IPS DF 4.7 (cell line): ENCODE data around the gene FSD1.
"Not testable (repeated sequence)": the region's sequence is repeated elsewhere in the genome, so short reads cannot be mapped to it uniquely, and the experiment has no call there.

ENCODE experiments used
- DNase-seq: peaks from one replicate; pipeline ENCODE4 v3.0.0-alpha.2; 2013; ENCODE audit warnings: low spot score; ENCODE audit errors: extremely low read depth

Gene FSD1

DNA sequence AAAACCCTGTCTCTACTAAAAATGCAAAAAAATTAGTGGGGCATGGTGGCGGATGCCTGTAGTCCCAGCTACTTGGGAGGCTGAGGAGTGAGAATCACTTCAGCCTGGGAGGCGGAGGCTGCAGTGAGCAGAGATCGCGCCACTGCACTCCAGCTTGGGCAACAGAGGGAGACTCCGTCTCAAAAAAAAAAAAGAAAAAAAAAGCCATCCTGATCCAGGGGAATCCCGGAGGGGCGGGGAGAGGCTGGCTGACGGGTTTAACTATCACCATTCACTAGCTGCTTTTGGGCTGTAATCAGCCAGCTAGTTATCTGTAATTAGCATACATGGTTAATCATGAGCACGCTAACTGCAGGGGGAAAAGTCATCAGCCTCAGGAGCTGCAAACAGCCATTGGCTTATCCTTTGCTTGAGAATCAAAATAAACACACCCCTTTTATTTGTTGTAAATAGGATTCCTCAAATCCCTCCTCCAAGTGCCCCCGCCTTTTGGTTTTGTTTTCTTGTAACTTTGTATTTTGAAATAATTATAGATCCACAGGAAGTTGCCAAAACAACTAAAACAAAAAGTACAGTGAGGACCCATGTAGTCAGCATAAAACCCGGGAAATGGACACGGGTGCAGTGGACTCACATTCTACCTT, 9.6 kb downstream of the FSD1 start:
- DNase-seq = no peak

DNA sequence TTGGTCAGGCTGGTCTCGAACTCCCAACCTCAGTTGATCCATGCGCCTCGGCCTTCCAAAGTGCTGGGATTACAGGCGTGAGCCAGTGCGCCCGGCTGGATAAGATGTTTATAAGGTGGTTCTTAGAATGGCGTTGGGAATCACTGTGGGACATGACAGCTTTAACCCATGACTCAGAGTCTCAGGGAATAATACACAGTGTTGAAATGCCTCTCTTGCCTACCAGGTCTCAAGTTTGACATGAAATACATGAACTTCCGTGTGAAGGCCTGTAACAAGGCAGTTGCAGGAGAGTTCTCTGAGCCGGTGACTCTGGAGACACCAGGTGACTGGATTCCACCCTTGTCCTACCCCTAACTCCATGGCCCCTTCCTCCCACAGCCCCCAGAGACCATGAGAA, 12.6 kb downstream of the FSD1 start:
- DNase-seq = no peak

DNA sequence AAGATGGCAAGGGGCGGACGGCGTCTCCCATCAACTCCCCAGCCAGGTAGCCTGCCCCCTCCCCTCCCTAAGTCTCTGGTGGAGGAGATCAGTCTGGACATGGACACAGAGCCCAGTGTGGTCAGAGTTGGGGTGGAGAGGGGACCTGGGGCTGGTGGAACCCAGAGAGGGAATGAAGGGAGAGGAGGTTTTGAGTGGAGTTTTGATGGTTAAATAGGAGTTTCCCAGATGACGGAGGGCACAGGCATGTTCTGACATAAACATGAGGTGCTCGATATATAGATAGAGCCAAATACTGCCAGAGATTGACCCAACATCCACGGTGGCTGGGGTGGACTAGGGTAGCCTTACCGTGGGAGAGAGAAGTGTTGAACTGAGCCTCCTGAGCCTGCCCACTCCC, 14.1 kb downstream of the FSD1 start:
- DNase-seq = no peak

DNA sequence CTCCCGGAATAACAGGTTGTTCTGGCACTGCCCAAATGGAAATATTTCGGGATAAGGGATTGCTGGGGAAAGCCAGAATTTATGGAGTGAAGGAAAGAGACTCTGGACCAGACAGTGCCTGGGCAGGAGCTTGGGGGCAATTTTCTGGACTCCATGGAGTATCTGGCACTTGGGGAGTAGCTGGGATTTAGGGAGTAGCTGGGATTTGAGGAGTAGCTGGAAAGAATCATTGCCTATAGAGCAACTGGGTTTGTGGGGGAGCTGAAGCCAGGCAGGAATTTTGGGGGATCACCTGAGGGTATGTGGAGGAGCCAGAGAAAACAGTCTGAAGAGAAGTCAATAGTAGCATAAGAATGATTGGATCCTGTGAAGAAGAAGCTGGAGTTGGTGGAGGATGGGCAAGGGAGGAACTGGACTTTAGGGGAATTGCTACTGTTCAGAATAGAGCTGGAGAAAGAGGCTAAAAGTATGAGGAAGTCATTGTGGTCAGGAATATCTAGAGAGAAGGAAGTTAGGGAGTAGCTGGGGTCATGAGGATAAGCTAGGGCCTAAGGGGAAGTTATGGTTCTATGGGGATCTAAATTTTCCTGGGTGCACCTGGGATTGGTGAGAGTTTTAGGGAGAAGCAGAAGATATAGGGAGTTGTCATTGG, 14.8 kb downstream of the FSD1 start:
- DNase-seq = no peak

DNA sequence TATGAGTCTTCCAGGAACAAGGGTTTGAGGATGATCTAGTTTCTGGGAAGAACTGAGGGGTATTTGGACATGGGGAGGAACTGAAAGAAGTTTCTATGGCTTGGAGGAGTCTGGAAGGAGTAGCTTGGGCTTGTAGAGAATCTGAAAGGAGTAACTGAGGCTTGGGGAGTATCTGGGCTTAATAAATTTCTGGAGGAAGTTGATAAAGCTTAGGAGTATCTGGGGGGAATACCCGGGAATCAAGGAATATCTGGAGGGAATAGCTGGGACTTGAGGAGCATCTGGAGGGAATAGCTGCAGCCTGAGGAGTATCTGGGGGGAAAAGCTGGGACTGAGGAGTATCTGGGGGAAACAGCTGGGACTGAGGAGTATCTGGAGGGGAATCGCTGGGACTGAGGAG, 16.0 kb downstream of the FSD1 start:
- DNase-seq = no peak

DNA sequence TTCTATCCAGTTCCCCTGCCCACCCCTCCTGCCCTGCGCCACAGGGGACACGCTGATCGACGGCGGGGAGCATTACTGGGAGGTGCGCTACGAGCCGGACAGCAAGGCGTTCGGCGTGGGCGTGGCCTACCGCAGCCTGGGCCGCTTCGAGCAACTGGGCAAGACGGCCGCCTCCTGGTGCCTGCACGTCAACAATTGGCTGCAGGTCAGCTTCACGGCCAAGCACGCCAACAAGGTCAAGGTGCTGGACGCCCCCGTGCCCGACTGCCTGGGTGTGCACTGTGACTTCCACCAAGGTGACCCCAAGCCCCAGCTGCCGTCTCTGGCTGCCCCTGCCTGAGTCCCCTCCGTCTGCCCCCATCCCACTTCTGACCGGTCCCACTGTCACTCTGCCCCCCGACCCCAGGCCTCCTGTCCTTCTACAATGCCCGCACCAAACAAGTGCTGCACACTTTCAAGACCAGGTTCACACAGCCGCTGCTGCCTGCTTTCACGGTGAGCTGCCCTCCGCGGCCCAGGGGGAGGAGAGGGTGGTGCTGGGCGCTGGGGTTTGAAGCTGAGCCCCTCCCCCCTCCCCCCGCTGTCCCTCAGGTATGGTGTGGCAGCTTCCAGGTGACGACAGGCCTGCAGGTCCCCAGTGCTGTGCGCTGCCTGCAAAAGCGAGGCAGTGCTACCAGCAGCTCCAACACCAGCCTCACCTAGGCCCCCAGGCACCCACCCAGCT, 18.7 kb downstream of the FSD1 start:
- DNase-seq = no peak

DNA sequence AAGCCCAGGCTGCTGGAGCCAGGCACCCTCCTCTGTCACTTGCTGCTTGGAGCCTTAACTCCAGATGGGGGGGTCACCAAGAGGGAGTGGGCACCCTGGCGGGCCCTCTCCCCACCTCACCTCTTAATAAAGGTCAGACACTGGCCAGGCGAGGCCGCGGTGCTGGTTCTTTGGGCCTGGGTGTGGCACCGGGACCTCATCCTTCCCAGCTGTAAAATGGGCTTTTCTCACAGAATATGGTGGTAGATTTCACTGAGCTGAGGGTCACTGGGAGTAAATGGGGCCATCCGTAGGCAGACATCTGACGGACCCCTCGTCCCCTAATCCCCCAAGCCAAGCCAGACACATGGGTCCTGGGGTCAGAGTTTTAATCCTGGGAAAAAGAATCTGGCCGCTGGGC, 19.3 kb downstream of the FSD1 start:
- no peak for DNase-seq

DNA sequence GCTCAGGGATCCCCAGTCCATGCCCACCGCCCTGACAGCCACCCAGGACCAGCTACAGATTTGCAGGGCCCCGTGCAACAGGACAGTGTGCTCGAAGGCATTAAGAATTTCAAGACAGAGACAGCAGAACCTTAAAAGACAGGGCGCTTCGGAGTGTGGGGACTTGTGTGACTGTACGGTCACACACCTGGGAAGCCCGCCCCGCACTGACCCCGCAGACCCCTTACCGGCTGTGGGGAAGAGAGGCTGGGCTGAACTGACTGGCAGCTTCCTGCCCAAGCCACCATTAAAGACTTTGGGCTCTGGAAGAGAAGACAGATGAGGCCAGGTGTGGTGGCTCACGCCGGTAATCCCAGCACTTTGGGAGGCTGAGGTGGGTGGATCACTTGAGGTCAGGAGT, 19.8 kb downstream of the FSD1 start:
- DNase-seq = no peak

DNA sequence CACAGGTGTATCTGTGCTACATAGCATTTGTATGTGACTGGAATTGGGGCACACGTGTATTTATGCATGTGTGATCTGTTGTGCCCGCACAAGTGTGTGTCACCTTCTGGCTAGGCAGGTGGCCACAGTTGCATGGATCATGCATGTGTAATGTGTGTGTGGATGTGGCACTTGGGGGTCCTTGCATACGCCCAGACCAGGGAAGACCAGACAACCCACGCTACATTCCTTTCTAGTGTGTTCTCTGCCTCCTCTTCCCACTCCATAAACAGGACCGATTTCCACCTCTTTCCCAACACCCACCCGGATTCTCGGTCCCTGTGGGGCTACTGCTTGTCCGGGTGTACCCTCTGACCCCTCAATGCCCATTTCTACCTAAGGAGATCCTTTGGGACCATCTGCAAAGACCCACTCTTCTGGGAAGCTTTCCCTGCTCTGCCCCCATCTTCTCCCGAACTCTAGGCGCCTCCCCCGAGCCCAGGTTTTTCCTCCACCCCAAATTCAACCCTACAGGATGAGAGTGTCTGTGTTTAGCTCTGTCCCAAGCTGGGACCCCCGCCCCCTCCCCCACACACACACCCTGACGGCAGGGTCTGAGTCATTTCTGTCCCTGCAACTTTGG, 21.9 kb downstream of the FSD1 start:
- no peak for DNase-seq

DNA sequence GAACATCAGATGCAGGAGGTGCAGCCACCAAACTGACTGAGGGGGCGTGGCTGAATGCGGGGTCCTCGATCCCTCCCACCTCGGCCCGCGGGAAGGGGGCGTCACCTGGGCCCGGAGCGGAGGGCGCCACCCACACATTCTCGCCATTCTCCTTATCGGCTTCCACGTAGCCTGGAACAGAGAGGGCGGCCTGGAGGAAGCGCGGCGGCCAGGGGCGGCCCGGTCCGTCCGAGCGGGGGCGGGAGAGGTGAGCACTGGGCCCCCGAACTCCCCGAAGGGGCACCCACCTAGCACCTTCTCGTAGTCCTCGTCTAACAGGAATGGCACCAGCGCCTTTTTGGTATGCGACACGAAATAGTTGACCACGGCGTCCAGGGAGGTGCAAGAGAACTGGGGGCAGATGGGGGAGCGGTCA, 22.4 kb downstream of the FSD1 start:
- no peak for DNase-seq

DNA sequence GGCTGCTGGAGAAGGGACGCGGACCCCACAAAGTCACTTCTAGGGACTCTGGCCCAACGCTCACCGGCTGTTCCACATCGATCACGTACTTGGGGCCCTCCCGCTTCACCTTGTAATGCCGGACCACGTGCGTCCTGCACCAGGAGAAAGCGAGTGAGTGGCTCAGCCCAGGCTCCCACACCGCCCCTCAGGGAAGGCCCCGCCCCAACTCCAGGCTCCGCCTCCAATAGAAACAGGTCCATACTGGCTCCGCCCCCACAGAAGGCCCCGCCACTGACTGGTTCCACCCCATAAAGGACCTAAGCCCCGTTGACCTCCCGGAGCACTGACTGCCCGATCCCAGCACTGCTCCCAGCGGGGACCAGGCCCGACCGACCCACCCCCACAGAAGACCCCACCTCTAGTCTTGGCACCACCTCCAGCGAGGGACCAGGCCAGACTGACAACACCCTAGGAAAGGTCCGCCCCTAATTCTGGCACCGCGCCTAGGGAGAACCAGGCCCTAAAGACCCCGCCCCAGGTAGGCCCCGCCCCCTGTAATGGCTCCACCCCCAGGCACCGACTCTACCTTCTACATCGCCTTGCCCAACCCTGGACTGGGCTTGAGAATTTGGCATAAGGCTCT, 23.0 kb downstream of the FSD1 start:
- no peak for DNase-seq

DNA sequence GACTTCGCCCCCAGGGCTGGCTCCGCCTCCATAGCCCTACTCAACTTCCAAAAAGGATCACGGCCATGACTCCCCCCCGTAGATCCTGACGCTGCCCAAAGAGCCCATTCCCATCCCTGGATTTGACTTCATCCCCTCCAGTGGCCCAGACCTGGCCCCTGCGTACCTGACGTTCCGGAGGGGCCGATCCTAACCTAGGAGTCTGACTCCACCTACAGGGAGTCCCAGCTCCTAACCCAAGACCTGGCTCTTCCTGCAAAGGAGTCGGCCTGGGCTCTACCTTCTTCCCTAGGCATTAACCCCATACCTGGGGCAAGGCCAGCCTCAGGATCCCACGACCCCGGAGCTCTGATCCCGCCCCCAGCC, 23.5 kb downstream of the FSD1 start:
- DNase-seq = no peak

DNA sequence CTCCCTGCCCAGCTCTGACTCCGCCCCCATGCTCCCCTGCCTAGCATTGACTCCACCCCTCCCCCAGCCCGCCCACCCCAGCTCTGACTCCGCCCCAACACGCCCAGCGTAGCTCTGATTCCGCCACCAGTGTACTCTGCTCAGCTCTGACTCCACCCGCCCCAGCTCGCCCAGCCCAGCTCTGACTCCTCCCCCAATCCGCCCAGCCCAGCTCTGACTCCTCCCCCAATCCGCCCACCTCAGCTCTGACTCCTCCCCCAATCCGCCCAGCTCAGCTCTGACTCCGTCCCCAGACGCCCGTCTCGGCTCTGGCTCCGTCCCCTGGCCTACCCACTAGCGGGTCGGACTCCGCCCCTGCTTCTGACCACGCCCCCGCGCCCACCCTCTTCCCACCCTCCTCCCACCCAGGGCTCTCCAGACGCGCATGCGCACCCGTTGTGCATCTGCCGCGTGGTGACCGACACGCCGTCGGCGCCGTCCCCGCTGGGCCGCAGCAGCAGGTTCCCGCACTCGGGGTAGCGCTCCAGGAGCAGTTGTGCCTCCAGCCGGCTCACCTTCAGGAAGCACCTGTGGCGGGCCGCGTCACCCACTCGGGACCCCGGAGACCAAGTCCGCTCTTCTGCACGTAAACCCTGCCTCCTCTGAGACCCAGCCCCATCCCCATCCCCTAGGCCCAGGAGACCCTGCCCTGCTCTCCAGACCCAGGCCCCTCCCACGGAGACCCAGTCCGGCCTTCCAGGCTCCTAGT, 24.0 kb downstream of the FSD1 start:
- DNase-seq = no peak

DNA sequence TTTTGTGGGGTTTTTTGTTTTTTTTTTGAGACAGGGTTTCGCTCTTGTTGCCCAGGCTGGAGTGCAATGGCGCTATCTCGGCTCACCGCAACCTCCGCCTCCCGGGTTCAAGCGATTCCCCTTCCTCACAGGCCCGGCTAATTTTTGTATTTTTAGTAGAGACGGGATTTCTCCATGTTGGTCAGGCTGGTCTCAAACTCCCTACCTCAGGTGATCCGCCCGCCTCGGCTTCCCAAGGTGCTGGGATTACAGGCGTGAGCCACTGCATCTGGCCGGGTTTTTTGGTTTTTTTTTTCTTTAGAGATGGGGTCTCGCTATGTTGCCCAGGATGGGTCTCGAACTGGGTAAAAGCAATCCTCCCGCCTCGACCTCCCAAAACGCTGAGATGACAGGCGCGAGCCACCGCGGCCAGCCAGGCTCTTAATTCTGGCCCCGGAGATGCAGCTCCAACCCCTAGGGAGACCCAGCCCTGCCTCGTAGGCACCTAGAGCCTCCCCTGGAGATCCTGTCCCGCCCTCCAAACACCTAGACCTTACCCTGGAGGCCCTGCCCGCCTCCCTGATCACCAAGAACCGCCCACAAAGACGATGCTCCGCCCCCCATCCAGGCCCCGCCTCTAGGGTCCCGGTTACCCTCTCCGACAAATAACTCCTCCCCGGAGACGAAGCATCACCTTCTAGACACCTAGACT, 24.7 kb downstream of the FSD1 start:
- not testable (repeated sequence) for DNase-seq

DNA sequence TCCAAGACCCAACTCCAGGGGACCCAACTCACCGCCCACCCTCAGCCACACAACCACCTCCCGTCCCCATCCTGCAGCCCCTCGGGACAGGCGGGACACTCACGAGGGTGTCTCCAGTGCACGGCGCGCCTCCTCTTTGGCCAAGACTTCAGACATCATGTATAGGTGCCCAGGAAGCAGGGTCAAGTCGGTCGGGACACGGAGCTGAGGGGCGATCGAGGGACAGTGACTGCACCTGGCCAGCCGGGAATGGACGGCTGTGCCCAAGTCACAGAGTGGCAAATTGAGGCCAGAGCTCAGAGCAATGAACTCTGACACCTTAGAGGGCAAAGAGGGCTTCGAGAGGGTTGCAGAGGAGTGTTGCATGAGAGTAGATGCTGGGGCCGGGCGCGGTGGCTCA, 25.5 kb downstream of the FSD1 start:
- DNase-seq = no peak

DNA sequence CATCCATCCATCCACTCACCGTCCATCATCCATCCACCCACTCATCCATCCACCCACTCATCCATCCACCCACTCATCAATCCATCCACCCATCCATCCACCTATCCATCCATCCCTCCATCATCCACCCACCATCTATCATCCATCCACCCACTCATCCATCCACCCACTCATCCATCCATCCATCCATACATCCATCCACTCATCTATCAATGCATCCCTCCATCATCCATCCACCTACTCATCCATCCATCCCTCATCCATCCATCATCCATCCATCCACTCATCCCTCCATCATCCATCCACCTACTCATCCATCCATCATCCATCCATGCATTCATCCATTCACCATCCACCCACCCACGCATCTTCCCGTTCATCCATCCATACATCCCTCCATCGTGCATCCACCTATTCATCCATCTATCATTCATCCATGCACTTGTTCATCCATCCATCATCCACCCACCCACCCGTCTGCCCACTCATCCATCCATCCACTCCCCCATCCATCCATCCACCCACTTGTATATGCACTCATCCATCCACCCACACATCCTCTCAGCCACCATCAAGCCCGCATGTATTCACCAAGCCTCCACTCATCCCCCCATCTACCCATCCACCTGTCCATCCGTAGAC, 30.7 kb downstream of the FSD1 start:
- DNase-seq = no peak

DNA sequence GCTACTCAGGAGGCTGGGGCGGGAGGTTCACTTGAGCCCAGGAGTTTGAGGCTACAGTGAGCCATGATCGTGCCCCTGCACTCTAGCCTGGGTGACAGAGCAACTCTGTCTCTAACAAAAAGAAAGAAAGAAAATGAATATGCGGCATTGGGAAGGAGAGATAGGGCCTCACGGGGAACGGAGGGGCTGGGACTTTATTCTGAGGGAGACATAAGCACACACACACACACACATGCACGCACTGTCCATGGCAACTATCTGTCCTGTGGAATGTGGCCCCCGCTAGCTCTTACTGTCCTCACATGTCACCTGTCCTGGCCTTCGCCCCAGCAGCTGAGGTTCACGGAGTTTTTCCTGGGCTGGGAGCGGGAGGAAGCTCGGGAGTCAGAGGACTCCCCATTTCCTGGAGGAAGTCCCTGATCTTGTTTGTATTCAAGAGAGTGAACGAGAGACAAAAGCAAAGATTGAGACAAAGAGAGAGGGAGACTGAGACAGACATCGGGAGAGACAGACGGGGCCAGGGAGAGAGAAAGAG, 33.6 kb downstream of the FSD1 start:
- DNase-seq = no peak

DNA sequence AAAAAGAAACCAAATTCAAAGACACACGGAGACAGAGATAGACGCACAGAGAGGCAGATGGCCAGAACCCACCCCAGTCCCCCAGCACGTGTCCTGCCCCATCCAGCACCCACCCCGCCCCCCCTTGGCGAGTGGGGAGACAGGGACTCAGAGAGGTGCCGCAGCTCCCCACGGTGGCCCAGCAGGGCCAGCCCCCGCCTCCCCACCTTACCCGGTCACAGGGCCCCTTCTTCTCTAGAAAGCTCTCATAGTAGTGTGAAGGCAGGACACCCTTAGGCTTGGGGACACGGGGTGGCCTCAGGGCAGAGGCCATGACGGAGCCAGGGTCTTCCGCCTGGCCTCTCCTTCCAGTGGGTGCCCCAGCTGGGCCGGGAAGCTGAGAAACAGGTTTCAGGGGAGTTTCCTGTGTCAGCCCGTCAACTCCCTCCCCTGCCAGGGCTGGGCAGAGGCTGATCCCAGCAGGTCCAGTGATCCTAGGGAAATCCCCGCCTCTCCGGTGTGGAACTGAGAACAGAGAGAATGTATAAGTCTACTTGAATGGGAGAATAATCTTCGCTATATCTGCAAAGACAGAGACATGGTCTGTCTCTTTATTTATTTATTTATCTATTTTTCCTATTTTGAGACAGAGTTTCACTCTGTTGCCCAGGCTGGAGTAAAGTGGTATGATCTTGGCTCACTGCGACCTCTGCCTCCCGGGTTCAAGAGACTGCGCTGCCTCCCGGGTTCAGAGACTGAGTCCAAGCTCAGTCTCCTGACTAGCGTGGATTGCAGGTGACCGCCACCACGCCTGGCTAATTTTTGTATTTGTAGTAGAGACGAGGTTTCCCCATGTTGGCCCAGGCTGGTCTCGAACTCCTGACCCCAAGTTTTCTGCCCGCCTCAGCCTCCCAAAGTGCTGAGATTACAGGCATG, 34.3 kb downstream of the FSD1 start, which contains the start of gene STAP2:
Gene STAP2, minus strand, starts transcription at position 387 of the 915 bp plus-strand sequence. Its CDS starts 74 bp downstream, at position 313.
- DNase-seq = no peak

DNA sequence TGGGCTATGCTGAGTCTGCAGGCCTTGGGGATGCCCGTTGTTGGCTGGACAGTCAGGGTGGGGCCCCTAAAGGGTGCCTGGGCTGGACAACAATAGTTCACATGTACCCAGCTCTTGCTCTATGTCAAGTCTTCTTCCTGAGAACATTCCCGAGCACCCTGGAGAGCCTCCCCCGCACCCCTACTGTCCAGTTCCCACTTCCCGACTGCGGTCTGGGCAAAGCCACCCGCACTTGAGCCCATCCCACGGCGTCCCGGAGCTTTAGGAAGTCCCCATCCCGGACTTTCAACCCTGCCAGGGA, 37.9 kb downstream of the FSD1 start:
- DNase-seq = no peak
